MM.1S (cell line): Measurements from ENCODE around the gene PGLYRP3.

Experiments
- EZH2 ChIP-seq: fragments of 300-600 bp; sonication (generic); optimal IDR thresholded peaks from 2 replicates; pipeline ENCODE3; 2017; ENCODE audit warnings: low read depth, mild to moderate bottlenecking, antibody characterized with exemption, low read length, mixed read lengths
- TF ChIP-seq, protein P1 (sequence below): fragments of 300-600 bp; sonication (generic); IDR thresholded peaks from 2 replicates; pipeline ENCODE4 v1.5.1; 2016; ENCODE audit warnings: antibody characterized with exemption, low read length, mixed read lengths

DNA sequence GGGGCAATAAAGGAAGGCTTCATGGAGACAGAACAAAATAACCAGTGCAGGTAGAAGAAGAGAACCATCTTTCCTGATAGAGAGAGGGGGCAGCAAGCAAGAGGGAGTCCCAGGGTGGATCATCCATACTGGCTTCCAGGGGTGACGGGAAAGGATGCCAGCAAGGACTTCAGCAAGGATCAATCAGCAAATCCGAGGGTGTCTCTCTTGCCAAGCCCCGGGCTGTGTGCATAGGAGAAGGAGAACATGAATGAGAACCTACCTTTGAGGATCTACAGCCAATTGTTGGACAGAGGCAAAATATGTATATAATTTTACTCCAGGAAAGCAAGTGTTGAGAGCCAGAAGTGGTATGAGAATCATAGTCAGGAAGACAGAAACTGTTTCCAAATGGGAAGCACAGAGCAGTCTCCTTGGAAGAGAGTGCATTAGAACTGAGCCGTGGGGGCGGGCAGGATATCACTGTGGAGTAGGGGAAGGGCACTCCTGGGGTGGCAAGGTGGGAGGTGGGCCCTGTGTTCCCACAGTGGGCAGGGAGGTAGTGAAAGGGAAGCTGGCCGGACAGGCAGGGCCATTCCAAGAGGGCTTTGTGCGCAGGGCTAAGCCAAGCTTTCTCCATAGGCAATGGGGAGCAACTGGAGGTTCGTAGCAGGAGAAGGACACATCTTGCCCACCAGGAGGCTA is 43.8 kb upstream of the PGLYRP3 start:
- TF ChIP-seq, protein P1, sequence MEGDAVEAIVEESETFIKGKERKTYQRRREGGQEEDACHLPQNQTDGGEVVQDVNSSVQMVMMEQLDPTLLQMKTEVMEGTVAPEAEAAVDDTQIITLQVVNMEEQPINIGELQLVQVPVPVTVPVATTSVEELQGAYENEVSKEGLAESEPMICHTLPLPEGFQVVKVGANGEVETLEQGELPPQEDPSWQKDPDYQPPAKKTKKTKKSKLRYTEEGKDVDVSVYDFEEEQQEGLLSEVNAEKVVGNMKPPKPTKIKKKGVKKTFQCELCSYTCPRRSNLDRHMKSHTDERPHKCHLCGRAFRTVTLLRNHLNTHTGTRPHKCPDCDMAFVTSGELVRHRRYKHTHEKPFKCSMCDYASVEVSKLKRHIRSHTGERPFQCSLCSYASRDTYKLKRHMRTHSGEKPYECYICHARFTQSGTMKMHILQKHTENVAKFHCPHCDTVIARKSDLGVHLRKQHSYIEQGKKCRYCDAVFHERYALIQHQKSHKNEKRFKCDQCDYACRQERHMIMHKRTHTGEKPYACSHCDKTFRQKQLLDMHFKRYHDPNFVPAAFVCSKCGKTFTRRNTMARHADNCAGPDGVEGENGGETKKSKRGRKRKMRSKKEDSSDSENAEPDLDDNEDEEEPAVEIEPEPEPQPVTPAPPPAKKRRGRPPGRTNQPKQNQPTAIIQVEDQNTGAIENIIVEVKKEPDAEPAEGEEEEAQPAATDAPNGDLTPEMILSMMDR = no peak
- no peak for TF ChIP-seq EZH2
